Measurements from ENCODE around the gene NT5C1A.

NT5C1A gene

DNA sequence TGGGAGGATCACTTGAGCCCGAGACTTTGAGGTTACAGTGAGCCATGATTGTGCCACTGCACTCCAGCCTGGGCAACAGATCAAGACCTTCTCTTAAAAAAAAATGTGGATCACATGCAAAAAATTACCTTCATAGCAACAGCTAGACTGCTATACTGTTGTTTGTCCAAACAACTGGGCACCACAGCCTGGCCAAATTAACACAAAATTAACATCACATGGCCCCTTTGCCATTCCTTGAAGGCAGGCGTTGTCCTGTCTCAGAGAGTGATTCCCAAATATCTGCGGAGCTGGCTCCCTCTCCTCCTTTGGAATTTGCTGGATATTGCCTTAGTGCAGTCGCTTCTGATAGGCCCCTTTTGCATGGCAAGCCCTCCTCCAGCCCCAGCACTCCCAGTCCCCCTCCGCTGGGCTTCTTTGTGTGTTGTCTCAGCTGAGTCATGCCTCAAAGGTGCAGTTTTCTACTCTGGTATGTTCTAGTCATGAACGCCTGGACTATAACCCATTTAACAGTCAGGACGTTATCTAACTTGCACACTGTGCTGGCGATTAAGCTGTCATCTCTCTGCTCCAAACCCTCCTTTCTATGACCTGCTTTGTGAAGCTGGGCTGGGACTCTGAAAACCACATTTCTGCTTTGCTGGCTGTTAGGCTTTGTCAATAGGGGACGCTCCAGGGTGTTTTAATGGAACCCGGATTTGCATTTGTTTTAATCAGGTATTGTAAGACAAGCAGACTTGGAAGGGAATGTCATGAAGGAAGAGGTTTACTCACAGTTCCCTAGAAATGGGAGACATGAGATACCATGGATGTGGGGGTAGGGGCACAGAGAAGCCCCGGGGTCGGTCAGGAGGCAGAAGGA, 39.4 kb upstream of the NT5C1A start:
- no peak for TF ChIP-seq EZH2phosphoT487 (IDR thresholded peaks at IDR 0.05; ENCODE audit: borderline replicate concordance)
- TF ChIP-seq, protein P1, sequence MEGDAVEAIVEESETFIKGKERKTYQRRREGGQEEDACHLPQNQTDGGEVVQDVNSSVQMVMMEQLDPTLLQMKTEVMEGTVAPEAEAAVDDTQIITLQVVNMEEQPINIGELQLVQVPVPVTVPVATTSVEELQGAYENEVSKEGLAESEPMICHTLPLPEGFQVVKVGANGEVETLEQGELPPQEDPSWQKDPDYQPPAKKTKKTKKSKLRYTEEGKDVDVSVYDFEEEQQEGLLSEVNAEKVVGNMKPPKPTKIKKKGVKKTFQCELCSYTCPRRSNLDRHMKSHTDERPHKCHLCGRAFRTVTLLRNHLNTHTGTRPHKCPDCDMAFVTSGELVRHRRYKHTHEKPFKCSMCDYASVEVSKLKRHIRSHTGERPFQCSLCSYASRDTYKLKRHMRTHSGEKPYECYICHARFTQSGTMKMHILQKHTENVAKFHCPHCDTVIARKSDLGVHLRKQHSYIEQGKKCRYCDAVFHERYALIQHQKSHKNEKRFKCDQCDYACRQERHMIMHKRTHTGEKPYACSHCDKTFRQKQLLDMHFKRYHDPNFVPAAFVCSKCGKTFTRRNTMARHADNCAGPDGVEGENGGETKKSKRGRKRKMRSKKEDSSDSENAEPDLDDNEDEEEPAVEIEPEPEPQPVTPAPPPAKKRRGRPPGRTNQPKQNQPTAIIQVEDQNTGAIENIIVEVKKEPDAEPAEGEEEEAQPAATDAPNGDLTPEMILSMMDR (conservative IDR thresholded peaks at IDR 0.05; ENCODE audit: low read length), result no peak
- Histone ChIP-seq H3F3A (ENCODE audit: low read depth) (no peaks in the 10 kb centered on the region), H4K20me1 (ENCODE audit: insufficient read depth, low read length, poor library complexity, severe bottlenecking) (no peaks in the 10 kb centered on the region), H2AFZ (ENCODE audit: low read length) (no peak overlapping the region), H3K9ac (ENCODE audit: low read depth, low read length, poor library complexity, severe bottlenecking) (no peak overlapping the region), H3K4me3 (ENCODE audit: low read length, poor library complexity, severe bottlenecking) (no peak overlapping the region), H3K27me3 (ENCODE audit: insufficient read depth, low read length, poor library complexity, severe bottlenecking) (no peaks in the 10 kb centered on the region), H3K9me2 (replicated peaks; ENCODE audit: low read depth, low read length) (no peaks in the 10 kb centered on the region), H3K4me1 (ENCODE audit: insufficient read depth, low read length, poor library complexity, severe bottlenecking) (no peaks in the 10 kb centered on the region), H3K9me3 (ENCODE audit: insufficient read depth, low read depth, low read length) (no peaks in the 10 kb centered on the region), H3K4me2 (ENCODE audit: low read depth, low read length, poor library complexity, severe bottlenecking) (no peak overlapping the region), H3K79me2 (ENCODE audit: insufficient read depth, low read length) (no peaks in the 10 kb centered on the region), H3K36me3 (ENCODE audit: insufficient read depth, low read length) (no peaks in the 10 kb centered on the region)

DNA sequence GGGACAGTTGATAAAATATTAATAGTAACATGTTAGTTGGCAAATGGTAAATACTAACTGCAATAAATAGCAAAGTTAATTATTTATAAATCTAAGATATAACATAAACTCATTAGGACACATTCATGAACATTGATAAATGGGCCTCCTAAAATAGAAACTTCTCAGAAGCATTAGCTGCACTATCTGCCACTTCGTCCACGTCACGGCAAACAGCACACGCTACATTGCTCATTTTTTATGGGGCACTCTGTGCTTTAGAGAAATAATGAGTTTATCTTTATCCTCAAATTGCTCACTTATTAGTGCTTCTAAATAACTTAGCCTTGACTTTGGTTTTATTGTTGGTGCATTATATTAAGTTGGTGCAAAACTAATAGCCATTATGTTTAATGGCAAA, 35.6 kb upstream of the NT5C1A start:
- Histone ChIP-seq H3K9ac (ENCODE audit: low read depth, low read length, poor library complexity, severe bottlenecking) (no peak overlapping the region), H4K20me1 (ENCODE audit: insufficient read depth, low read length, poor library complexity, severe bottlenecking) (no peaks in the 10 kb centered on the region), H3K9me3 (ENCODE audit: insufficient read depth, low read depth, low read length) (no peaks in the 10 kb centered on the region), H3K4me1 (ENCODE audit: insufficient read depth, low read length, poor library complexity, severe bottlenecking) (no peaks in the 10 kb centered on the region), H3K4me2 (ENCODE audit: low read depth, low read length, poor library complexity, severe bottlenecking) (no peak overlapping the region), H3K36me3 (ENCODE audit: insufficient read depth, low read length) (no peaks in the 10 kb centered on the region), H2AFZ (ENCODE audit: low read length) (no peak overlapping the region), H3F3A (ENCODE audit: low read depth) (no peaks in the 10 kb centered on the region), H3K4me3 (ENCODE audit: low read length, poor library complexity, severe bottlenecking) (no peak overlapping the region), H3K27me3 (ENCODE audit: insufficient read depth, low read length, poor library complexity, severe bottlenecking) (no peaks in the 10 kb centered on the region), H3K79me2 (ENCODE audit: insufficient read depth, low read length) (no peaks in the 10 kb centered on the region), H3K9me2 (replicated peaks; ENCODE audit: low read depth, low read length) (no peaks in the 10 kb centered on the region)
- TF ChIP-seq, protein P1 (conservative IDR thresholded peaks at IDR 0.05; ENCODE audit: low read length), result no peak
- no peak for TF ChIP-seq EZH2phosphoT487 (IDR thresholded peaks at IDR 0.05; ENCODE audit: borderline replicate concordance)

DNA sequence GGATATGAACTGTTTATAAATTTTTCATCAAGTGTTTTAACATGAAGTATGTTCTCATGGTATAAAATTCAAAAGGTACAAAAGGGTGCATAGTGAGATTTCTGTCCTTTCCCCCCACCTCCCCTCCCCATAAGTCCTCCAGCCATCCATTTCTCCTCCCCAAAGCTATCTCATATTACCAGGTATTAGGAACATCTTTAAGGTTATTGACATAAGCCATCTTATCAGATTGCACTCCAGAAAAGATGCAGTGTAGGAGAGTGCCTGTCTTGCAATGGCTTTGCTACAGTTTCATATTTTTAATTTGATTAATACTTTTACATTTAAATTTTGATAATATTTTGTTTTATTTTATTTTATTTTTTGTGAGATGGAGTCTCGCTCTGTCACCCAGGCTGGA, 32.9 kb upstream of the NT5C1A start:
- Histone ChIP-seq H4K20me1 (ENCODE audit: insufficient read depth, low read length, poor library complexity, severe bottlenecking) (no peaks in the 10 kb centered on the region), H3F3A (ENCODE audit: low read depth) (no peaks in the 10 kb centered on the region), H3K9ac (ENCODE audit: low read depth, low read length, poor library complexity, severe bottlenecking) (no peak overlapping the region), H3K27me3 (ENCODE audit: insufficient read depth, low read length, poor library complexity, severe bottlenecking) (no peaks in the 10 kb centered on the region), H3K4me1 (ENCODE audit: insufficient read depth, low read length, poor library complexity, severe bottlenecking) (no peaks in the 10 kb centered on the region), H3K9me3 (ENCODE audit: insufficient read depth, low read depth, low read length) (no peaks in the 10 kb centered on the region), H3K79me2 (ENCODE audit: insufficient read depth, low read length) (no peaks in the 10 kb centered on the region), H3K4me3 (ENCODE audit: low read length, poor library complexity, severe bottlenecking) (no peak overlapping the region), H2AFZ (ENCODE audit: low read length) (no peak overlapping the region), H3K4me2 (ENCODE audit: low read depth, low read length, poor library complexity, severe bottlenecking) (no peak overlapping the region), H3K36me3 (ENCODE audit: insufficient read depth, low read length) (no peaks in the 10 kb centered on the region), H3K9me2 (replicated peaks; ENCODE audit: low read depth, low read length) (no peaks in the 10 kb centered on the region)
- TF ChIP-seq, protein P1 (conservative IDR thresholded peaks at IDR 0.05; ENCODE audit: low read length), result no peak
- TF ChIP-seq EZH2phosphoT487 (IDR thresholded peaks at IDR 0.05; ENCODE audit: borderline replicate concordance), result no peak
